Activated naive CD4-positive, alpha-beta T cell treated with anti-CD3 and anti-CD28 coated beads, Interleukin-2, amount 50 U/mL, for 72 hours (primary cell): ENCODE data around the gene SIK3. TPM values are rescaled to one million over a fixed set of nuclear protein-coding genes. Genes with fewer than 3 reads are reported as not detected.

ENCODE experiments used
- ATAC-seq, 2 donors: fragments of 150-1000 bp; cut with Tn5 transposase; 2 replicates each; pipeline ENCODE4 v1.10.0; 2021; ENCODE audit warnings: mild to moderate bottlenecking in 2 of 2, moderate library complexity in 2 of 2
- DNase-seq, 2 donors: peaks; one replicate each; pipeline ENCODE4 v3.0.0; 2021 to 2022; ENCODE audit warnings: low spot score in 2 of 2
- H3K27ac Mint-ChIP-seq, 2 donors: one replicate each; pipeline ENCODE4 v1.8.0; 2022; ENCODE audit warnings: mild to moderate bottlenecking in 2 of 2, mixed read lengths in 2 of 2
- H3K36me3 Mint-ChIP-seq, 2 donors: one replicate each; pipeline ENCODE4 v1.8.0; 2022; ENCODE audit warnings: mixed read lengths in 2 of 2
- H3K9me3 Mint-ChIP-seq, 2 donors: one replicate each; pipeline ENCODE4 v1.8.0; 2022; ENCODE audit warnings: mixed read lengths in 2 of 2
- total RNA-seq, 2 donors: library from RNA; stranded (reverse); gene quantifications; one replicate each; pipeline ENCODE4 v1.2.3, GENCODE V29; 2022

Gene SIK3
- total RNA-seq, 2 donors from 2014 or later, result 14.6 to 39.5 TPM

GRCh38 chr11:117016246-117016645 is 82.0 kb downstream of the SIK3 start:
- H3K9me3 Mint-ChIP-seq, result peaks cover 0 to 4% of the 10 kb centered on the region in 2 donors
- DNase-seq (no peak), ATAC-seq (no peak)
- H3K36me3 Mint-ChIP-seq, result peaks cover 0 to 13% of the 10 kb centered on the region in 2 donors
- no peak overlapping the region for H3K27ac Mint-ChIP-seq

- Mint-ChIP-seq H3K27ac (peak overlapping the region in 1 of 2 donors; percentile 93), H3K9me3 (peaks cover 0 to 4% of the 10 kb centered on the region in 2 donors), H3K36me3 (no peaks in the 10 kb centered on the region)
- no peak for DNase-seq
- ATAC-seq, result peak; percentile 69 to 82
Measured at GRCh38 chr11:117011541-117011898, 86.7 kb downstream of the SIK3 start.

- ATAC-seq (peak; percentile 88 to 95), DNase-seq (no peak)
- Mint-ChIP-seq H3K36me3 (no peaks in the 10 kb centered on the region), H3K9me3 (peaks cover 0 to 4% of the 10 kb centered on the region in 2 donors), H3K27ac (peak overlapping the region in 1 of 2 donors; percentile 93)
Measured at GRCh38 chr11:117010808-117011540, 87.3 kb downstream of the SIK3 start.

GRCh38 chr11:117009905-117010605 is 88.2 kb downstream of the SIK3 start:
- DNase-seq (no peak), ATAC-seq (peak in 1 of 2 donors; percentile 16)
- Mint-ChIP-seq H3K27ac (peak overlapping the region in 1 of 2 donors; percentile 78), H3K9me3 (peaks cover 0 to 4% of the 10 kb centered on the region in 2 donors), H3K36me3 (no peaks in the 10 kb centered on the region)

- DNase-seq, result no peak
- ATAC-seq, result no peak
- Mint-ChIP-seq H3K36me3 (peaks cover 0 to 9% of the 10 kb centered on the region in 2 donors), H3K9me3 (no peaks in the 10 kb centered on the region), H3K27ac (no peak overlapping the region)
Measured at GRCh38 chr11:117005758-117006157, 92.5 kb downstream of the SIK3 start.

- Mint-ChIP-seq H3K36me3 (peaks cover 0 to 20% of the 10 kb centered on the region in 2 donors), H3K9me3 (no peaks in the 10 kb centered on the region), H3K27ac (peak overlapping the region in 1 of 2 donors; percentile 95)
- DNase-seq, result no peak
- peak; percentile 26 to 88 for ATAC-seq
Measured at GRCh38 chr11:117002639-117003299, 95.5 kb downstream of the SIK3 start.

- DNase-seq (no peak), ATAC-seq (no peak)
- Mint-ChIP-seq H3K9me3 (no peaks in the 10 kb centered on the region), H3K36me3 (peaks cover 0 to 20% of the 10 kb centered on the region in 2 donors), H3K27ac (no peak overlapping the region)
Measured at GRCh38 chr11:117000014-117000737, 98.1 kb downstream of the SIK3 start.

GRCh38 chr11:116997071-116997470 is 101.2 kb downstream of the SIK3 start:
- DNase-seq, result no peak
- Mint-ChIP-seq H3K9me3 (no peaks in the 10 kb centered on the region), H3K36me3 (peaks cover 0 to 18% of the 10 kb centered on the region in 2 donors), H3K27ac (no peak overlapping the region)
- no peak for ATAC-seq

- peaks cover 0 to 14% of the 10 kb centered on the region in 2 donors for H3K36me3 Mint-ChIP-seq
- H3K27ac Mint-ChIP-seq, result peak overlapping the region; percentile 16 to 69
- DNase-seq (no peak), ATAC-seq (no peak)
- H3K9me3 Mint-ChIP-seq, result no peaks in the 10 kb centered on the region
Measured at GRCh38 chr11:116994195-116994594, 104.0 kb downstream of the SIK3 start.

- H3K9me3 Mint-ChIP-seq, result no peaks in the 10 kb centered on the region
- H3K36me3 Mint-ChIP-seq, result peaks cover 0 to 18% of the 10 kb centered on the region in 2 donors
- DNase-seq, result no peak
- ATAC-seq, result peak; percentile 34 to 76
- peak overlapping the region in 1 of 2 donors; percentile 58 for H3K27ac Mint-ChIP-seq
Measured at GRCh38 chr11:116993599-116993998, 104.6 kb downstream of the SIK3 start.

- no peak overlapping the region for H3K27ac Mint-ChIP-seq
- DNase-seq (no peak), ATAC-seq (no peak)
- peaks cover 0 to 20% of the 10 kb centered on the region in 2 donors for H3K36me3 Mint-ChIP-seq
- no peaks in the 10 kb centered on the region for H3K9me3 Mint-ChIP-seq
Measured at GRCh38 chr11:116991491-116991890, 106.7 kb downstream of the SIK3 start.

- H3K27ac Mint-ChIP-seq, result no peak overlapping the region
- ATAC-seq, result no peak
- peaks cover 0 to 20% of the 10 kb centered on the region in 2 donors for H3K36me3 Mint-ChIP-seq
- no peak for DNase-seq
- no peaks in the 10 kb centered on the region for H3K9me3 Mint-ChIP-seq
Measured at GRCh38 chr11:116990811-116991210, 107.4 kb downstream of the SIK3 start.

- no peak for DNase-seq
- Mint-ChIP-seq H3K27ac (no peak overlapping the region), H3K36me3 (peaks cover 0 to 20% of the 10 kb centered on the region in 2 donors), H3K9me3 (no peaks in the 10 kb centered on the region)
- peak in 1 of 2 donors; percentile 3 for ATAC-seq
Measured at GRCh38 chr11:116990061-116990473, 108.2 kb downstream of the SIK3 start.

- no peak for DNase-seq
- no peaks in the 10 kb centered on the region for H3K9me3 Mint-ChIP-seq
- ATAC-seq, result no peak
- H3K36me3 Mint-ChIP-seq, result peaks cover 0 to 20% of the 10 kb centered on the region in 2 donors
- peak overlapping the region in 1 of 2 donors; percentile 70 for H3K27ac Mint-ChIP-seq
Measured at GRCh38 chr11:116989184-116989583, 109.0 kb downstream of the SIK3 start.

- no peak for DNase-seq
- ATAC-seq, result peak; percentile 87 to 93
- peaks cover 0 to 20% of the 10 kb centered on the region in 2 donors for H3K36me3 Mint-ChIP-seq
- H3K9me3 Mint-ChIP-seq, result no peaks in the 10 kb centered on the region
- peak overlapping the region; percentile 73 to 96 for H3K27ac Mint-ChIP-seq
Measured at GRCh38 chr11:116986521-116987105, 111.6 kb downstream of the SIK3 start.

GRCh38 chr11:116984589-116984988 is 113.6 kb downstream of the SIK3 start:
- DNase-seq, result no peak
- peak overlapping the region in 1 of 2 donors; percentile 34 for H3K27ac Mint-ChIP-seq
- no peaks in the 10 kb centered on the region for H3K9me3 Mint-ChIP-seq
- no peak for ATAC-seq
- peaks cover 0 to 14% of the 10 kb centered on the region in 2 donors for H3K36me3 Mint-ChIP-seq
